Vagina (tissue), 2 donors: ENCODE measurements around the gene NEDD4L.

Experiments
- POLR2A ChIP-seq, 2 donors: fragments of 450-650 bp; IDR thresholded peaks; one replicate each; pipeline ENCODE4 v1.6.1; 2017; ENCODE audit warnings: antibody characterized with exemption in 2 of 2, mild to moderate bottlenecking in 2 of 2, moderate library complexity in 2 of 2
- POLR2AphosphoS5 ChIP-seq, 2 donors: sonication (generic); formaldehyde crosslinking; IDR thresholded peaks; one replicate each; pipeline ENCODE4 v1.9.0; 2017; ENCODE audit warnings: antibody characterized with exemption in 2 of 2, mild to moderate bottlenecking in 2 of 2, low read depth in 1 of 2; ENCODE audit not compliant: insufficient read depth in 1 of 2
- TF ChIP-seq, protein P1 (sequence below), 3 experiments: fragments of 450-650 bp in 2 of 3; fragments of 200-600 bp in 1 of 3; sonication (generic) in 1 of 3; IDR thresholded peaks; one replicate each; pipeline ENCODE4 v1.5.1; 2017 to 2019; ENCODE audit warnings: antibody characterized with exemption in 3 of 3, mild to moderate bottlenecking in 2 of 3, moderate library complexity in 2 of 3

DNA sequence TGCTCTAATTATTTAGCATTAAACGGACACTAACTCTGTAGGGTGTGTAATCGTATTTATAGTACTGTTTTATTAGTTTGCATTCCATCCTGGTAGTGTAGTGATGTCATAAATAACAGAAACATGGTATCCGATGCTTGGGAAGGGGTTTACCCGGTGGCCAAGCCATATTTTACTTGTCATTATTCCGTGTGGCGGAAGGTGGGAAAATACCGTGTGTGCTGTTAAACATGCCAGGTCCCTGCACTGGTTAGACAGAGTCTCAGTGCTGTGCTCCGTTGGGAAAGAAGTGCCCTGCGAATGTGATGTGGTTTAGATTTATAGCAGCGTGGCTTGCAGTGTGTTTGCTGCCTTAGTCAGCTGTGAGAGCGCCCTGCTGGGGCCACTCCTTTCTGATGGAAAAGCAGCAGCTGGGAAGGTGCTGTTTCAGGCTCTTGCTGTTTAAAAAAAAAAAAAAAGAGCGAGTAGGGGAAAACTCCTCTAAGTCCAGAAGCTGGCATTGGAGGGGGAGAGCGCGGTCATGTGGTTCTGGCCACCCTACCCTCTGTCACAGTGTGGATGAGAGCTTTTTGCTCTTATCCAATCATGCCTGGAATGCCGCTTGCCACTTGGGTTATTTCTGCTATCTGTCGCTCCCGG is 211.0 kb downstream of the NEDD4L start:
- TF ChIP-seq, protein P1, sequence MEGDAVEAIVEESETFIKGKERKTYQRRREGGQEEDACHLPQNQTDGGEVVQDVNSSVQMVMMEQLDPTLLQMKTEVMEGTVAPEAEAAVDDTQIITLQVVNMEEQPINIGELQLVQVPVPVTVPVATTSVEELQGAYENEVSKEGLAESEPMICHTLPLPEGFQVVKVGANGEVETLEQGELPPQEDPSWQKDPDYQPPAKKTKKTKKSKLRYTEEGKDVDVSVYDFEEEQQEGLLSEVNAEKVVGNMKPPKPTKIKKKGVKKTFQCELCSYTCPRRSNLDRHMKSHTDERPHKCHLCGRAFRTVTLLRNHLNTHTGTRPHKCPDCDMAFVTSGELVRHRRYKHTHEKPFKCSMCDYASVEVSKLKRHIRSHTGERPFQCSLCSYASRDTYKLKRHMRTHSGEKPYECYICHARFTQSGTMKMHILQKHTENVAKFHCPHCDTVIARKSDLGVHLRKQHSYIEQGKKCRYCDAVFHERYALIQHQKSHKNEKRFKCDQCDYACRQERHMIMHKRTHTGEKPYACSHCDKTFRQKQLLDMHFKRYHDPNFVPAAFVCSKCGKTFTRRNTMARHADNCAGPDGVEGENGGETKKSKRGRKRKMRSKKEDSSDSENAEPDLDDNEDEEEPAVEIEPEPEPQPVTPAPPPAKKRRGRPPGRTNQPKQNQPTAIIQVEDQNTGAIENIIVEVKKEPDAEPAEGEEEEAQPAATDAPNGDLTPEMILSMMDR (IDR thresholded peaks at IDR 0.05): no peak
- TF ChIP-seq POLR2A (IDR thresholded peaks at IDR 0.05): no peak
- TF ChIP-seq POLR2AphosphoS5 (IDR thresholded peaks at IDR 0.05; ENCODE audit: insufficient read depth in 1 of 2, low read depth in 1 of 2): no peak
